HG02678 (cell line): ENCODE data around the gene EVL.
"Not testable (repeated sequence)": the region's sequence is repeated elsewhere in the genome, so short reads cannot be mapped to it uniquely, and the experiment has no call there.

Experiments
- ATAC-seq: cut with Tn5 transposase; IDR thresholded peaks from one replicate; pipeline ENCODE4 v1.9.1; 2021; ENCODE audit warnings: mild to moderate bottlenecking, moderate library complexity; ENCODE audit not compliant: unreplicated experiment

EVL gene

GRCh38 chr14:100065111-100065871 lies at the start of gene EVL:
Gene EVL (plus strand): TSS chr14:100065422. CDS start chr14:100065501, 79 bp downstream.
- ATAC-seq = peak; percentile 56

DNA sequence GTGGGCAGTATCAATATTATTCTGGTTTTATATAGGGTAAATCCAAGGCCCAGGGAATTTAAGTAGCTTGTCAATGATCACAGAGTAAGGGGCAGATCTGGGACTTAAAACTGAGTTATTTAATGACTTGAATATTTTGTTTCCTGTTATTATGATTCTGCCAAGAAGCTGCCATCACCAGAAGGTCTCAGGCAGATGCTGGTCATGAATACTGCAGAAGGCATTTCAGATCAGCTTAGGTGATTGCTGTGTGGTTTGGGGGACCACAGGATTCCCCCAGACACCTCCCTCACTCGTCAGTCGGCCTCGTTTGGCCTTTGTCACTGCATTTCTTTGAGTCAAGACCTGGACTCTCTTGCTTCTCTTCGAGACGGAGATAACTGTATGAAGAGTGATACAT lies 47.7 kb upstream of the EVL start:
- no peak for ATAC-seq

DNA sequence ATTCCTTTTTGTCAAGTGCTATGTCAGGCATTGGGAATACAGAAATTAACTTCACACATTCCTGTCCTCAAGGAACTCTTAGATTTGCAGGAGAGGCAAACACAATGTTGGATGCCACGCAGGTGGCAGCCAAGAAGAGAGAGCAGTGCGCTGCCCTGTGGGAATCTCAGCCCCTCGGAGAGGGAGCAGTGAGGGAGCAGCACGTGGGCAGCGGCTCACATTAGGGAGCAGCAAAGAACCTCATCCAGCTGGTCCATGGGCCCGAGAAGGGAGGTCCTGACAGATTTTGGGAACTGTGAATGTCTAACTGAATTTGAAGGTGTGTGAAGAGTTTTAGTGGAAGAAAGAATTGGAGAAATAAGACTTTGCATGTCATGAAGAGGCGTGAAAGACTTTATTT lies 47.2 kb upstream of the EVL start:
- ATAC-seq = no peak

DNA sequence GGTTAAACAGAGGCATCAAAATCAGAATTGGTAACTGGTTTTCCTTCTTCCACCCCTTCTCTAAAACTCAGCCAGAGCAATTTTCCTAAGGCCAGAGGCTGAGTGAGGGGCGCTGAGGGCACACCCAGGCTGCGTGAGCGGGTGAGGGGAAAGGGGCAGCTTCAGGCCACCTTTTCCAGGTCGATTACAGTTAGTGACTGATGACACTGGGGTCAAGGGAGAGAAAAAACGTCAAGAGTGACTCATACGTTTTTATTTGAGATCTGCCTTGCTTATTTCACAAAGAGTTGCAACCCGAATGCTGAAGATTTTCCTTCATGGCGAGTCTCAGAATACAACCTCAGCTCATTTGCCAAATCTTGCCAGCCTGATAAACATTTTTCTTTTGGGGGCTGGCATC lies 46.7 kb upstream of the EVL start:
- no peak for ATAC-seq

DNA sequence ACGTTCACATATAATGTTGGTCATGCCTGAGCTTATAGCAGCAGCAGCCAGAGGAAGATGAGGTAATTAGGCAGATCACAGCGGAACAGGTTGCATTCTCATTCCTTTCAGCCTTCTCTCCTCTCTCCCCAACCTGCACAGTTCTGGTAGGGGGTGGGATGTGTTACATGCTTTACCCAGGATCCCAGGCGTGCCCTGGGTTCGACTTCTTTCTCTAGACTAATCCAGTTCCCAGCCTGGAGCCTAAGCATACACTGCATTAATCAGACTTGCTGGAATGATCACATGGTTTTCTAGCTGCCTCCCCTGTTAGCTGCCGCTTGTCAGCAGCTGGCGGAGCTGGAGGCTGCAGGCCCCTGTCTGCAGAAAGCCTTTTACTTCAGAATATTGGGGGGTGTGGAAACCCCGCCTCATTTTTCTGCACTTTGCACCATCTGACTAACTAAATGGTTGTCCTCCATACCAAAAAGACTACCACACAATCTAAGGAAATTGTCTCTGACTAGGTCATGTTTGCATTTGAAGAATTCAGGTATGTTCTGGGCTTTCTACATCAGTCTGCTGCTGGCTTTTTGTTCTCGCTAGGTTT lies 46.0 kb upstream of the EVL start:
- no peak for ATAC-seq

- ATAC-seq = no peak
These were observed 44.6 kb upstream of the EVL start for GRCh38 chr14:100020629-100021028.

- ATAC-seq = no peak
These were observed 42.3 kb upstream of the EVL start for GRCh38 chr14:100022772-100023451.

DNA sequence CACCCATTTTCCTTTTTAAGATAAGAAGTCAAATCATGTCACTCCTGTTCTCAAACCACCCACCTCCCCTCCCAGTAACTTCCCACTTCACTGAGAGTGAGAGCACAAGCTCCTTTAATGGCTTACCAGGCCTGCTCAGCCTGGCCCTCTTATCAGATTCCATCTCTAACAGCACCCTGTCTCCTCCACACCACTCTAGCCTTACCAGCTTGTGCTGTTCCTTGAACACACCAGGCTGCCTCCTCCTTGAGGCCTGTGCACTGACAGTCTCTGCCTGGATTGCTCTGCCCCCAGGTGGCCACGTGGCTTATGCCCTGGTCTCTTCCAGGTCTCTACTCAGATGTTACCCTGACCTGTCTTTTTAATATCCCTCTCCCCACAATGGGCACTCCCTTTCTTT lies 40.1 kb upstream of the EVL start:
- ATAC-seq = no peak

DNA sequence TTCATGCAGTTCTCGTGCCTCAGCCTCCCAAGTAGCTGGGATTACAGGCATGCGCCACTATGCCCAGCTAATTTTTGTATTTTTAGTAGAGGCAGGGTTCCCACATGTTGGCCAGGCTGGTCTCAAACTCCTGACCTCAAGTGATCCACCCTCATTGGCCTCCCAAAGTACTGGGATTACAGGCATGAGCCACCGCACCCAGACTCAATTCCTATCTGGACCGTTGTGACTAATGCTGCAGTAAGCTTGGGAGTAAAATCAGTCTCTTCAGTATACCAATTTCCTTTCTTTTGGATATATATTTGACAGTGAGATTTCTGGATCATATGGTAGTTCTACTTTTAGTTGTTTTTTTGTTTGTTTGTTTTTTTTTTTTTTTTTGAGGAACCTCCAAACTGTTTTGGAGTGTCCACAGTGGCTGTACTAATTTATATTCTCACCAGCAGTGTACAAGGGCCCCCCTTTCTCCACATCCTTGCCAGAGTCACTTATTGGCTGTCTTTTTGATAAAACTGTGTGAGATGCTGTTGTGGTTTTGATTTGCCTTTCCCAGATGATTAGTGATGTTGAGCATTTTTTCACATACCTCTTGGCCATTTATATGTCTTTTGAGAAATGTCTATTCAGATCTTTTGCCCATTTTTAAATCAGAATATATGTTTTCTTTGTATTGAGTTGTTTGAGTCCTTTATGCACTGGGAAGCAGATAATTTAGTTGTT lies 37.3 kb upstream of the EVL start:
- ATAC-seq = no peak

GRCh38 chr14:100028990-100029677 lies 36.1 kb upstream of the EVL start:
- ATAC-seq = no peak

GRCh38 chr14:100030006-100030405 lies 35.2 kb upstream of the EVL start:
- not testable (repeated sequence) for ATAC-seq

DNA sequence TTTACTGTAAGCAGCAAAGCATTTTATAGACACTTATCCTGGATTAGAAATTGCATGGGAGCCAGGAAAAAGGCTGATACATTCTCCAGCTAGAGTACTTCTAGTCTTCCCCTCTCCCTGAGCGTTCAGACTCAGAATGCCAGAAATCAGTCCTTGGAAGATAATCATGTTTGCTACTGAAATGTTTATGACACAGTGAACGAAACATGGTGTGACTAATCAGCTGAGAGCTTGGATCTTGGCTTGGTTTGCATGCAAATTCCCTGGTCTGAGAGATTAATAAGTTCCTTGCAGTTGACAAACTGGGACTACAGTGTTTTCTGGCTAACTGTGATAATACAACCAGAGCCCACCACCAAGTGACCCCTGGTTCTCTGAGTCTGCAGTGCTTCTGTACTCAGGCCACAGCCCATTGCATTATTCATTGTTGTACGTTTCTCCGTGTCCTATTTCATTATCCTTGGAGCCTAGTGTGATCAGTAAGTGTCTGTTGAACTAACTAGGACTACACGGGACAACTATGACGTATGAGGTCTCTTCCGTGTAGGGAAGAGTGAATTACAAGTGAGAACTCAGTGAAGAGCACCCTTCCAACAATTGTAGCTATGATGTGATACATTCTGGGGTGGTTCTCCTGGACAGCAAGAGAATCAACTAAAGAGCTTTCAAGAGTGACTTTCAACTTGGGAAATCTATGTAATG lies 34.6 kb upstream of the EVL start:
- no peak for ATAC-seq

DNA sequence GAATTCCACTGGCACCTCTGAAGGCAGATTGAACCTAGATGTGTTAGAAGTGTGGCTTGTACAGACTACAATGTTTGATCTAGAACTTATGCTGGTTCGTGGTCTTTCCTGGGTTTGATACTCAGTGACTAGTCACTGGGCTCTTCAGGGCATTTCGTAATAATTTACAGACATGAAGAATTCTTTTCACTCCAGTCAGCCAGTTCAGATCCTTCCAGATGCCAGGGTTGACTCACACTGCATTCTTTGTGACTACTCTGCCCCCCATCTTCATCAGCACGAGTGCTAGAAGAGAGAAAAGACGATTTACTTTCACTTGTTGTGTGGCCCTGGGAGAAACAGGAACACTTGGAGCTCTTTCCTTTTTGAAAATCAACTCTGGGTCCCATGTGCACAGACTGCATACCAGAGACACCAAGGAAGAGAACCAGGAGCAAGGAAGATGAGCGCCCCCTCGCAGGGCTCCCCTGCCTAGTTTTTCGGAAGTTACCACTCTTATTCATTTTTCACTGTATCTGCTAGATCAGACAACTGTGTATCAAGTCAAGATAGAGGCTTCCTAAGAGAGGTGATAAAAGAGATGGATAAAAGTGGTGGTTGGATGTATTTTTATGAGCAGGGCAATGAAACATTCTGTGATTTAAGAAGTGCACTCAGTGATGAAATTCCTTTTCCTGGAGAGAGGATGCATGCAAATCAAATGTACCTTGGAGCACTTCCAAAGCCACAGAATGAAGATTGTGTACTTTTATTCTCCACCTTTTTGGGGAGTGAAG lies 33.5 kb upstream of the EVL start:
- no peak for ATAC-seq

- ATAC-seq = no peak
These were observed 32.5 kb upstream of the EVL start for GRCh38 chr14:100032738-100033137.

DNA sequence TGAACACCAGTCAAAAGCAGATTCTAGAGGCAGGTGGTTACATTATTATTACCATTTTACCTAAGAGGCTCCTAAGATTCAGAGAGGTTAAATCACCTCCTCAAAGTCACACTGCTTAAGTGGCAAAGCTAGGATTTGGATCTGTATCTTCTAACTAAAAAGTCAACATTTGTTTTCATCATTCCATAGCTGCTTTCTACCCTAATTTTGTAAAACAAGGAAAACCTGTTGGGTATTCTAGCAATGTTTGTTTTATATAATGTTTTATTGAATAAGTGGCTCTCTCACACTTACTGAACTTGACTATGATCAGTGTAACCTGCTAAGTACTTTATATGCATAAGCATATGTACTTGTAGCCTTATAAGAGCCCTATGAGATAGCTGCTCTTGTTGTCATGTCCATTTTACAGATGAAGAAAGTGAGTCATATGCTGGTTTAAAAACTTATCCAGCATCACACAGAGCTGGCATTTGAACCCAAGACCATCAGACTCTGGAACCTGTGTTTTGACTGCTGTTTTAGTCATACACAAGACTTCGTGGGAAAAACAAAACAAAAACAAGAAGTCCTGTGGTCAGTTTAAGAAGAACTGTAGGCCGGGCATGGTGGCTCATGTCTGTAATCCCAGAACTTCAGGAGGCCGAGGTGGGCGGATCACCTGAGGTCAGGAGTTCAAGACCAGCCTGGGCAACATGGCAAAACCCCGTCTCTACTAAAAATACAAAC lies 31.7 kb upstream of the EVL start:
- no peak for ATAC-seq

- no peak for ATAC-seq
These were observed 30.8 kb upstream of the EVL start for GRCh38 chr14:100034468-100034867.

DNA sequence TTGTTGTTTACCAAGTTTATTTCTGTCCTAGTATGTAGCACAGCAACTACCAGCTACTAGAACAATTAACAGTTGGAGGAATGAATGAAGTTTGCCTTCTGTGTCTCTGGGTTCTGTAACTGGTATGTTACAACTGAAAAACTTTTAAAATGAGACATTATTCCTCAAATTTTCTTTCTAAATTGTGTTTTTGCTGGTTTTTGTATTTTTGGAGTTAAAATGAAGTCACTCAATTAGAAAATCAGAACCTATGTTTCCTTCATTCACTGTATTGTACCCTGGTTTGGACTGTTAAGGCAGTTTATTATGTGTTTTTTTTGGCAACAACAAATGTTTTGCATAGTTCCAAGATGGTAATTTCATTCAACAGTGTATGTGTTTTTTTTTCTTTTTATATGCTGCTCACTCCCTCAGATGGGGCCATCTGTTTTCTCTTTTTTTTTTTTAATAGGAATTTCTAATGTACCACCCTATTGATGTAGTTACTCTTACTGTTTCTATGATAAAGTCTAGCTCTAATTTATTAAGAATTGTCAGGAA lies 30.2 kb upstream of the EVL start:
- no peak for ATAC-seq

DNA sequence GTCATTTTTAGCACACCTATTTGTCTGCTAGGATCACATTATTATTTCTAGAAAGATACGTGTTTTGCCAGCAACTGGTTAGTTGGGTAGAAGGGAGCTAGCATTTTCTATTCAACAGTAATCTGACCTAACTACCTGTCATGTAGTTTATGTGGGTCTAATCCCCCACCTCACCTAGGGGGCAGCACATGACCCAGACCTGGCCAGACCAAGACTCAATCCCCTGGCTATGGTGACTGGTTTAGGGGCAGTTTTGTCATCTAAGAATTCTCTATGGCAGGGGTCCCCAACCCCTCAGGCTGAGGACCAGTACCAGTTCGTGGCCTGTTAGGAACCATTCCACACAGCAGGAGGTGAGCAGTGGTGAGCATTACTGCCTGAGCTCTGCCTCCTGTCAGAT lies 29.5 kb upstream of the EVL start:
- ATAC-seq = no peak

GRCh38 chr14:100037353-100037752 lies 27.9 kb upstream of the EVL start:
- no peak for ATAC-seq
